ENCODE measurements around the gene LRRC59.

The LRRC59 gene

DNA sequence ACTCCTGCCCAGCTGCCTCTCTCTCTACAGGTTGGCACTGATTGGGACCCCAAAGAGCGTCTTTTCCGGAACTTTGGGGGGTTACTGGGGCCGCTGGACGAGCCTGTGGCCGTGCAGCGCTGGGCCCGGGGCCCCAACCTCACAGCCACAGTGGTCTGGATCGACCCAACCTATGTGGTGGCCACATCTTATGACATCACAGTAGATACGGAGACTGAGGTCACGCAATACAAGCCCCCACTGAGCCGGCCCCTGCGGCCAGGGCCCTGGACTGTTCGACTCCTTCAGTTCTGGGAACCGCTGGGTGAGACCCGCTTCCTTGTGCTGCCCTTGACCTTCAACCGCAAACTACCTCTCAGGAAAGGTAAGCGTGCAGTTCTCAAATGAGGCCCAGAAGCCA lies 39.1 kb downstream of the LRRC59 start:
- Mint-ChIP-seq H3K27ac (peak overlapping the region in 1 of 2 donors; percentile 35), H3K27me3 (no peaks in the 10 kb centered on the region)
- no peak for ATAC-seq (replicated peaks)

DNA sequence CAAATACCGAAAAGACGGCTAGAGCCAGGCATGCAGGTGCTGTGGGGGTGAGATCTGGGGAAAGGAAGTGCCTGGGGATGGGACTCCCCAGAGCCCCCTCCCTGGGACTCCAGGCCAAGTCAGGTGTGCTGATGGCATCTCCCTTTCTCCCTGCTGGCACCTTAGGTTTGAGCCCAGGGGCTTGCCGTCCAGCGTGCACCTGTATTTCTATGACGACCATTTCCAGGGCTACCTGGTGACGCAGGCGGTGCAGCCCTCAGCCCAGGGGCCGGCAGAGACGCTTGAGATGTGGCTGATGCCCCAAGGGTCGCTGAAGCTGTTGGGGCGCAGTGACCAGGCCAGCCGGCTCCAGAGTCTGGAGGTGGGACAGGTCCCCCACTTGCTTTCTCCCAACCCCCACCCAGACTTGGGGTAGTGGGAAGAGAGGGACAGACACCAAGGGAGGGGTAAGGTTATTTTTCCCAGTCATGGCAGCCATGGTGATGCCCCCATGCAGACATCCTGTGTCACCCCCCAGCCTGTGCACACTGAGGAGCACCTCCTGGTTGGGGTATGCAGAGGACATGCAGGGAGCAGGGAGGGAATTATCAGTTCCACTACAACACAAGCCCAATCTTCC lies 40.3 kb downstream of the LRRC59 start:
- Mint-ChIP-seq H3K27ac (peak overlapping the region in 1 of 2 donors; percentile 46), H3K4me3 (no peak overlapping the region), H3K9me3 (no peaks in the 10 kb centered on the region), H3K27me3 (no peaks in the 10 kb centered on the region), H3K4me1 (ENCODE audit: low read depth in 2 of 2) (peaks cover 8 to 16% of the 10 kb centered on the region in 2 donors), H3K36me3 (ENCODE audit: insufficient read depth) (peaks cover 17% of the 10 kb centered on the region)
- DNase-seq (no peak), ATAC-seq (replicated peaks) (no peak)

More for the DNA sequence above, 39.1 kb downstream of the LRRC59 start:
- H3K36me3 Mint-ChIP-seq (ENCODE audit: insufficient read depth) = peaks cover 17% of the 10 kb centered on the region
- no peak for DNase-seq
- peaks cover 11 to 14% of the 10 kb centered on the region in 2 donors for H3K4me1 Mint-ChIP-seq (ENCODE audit: low read depth in 2 of 2)
- no peak overlapping the region for H3K4me3 Mint-ChIP-seq
- H3K9me3 Mint-ChIP-seq = no peaks in the 10 kb centered on the region

DNA sequence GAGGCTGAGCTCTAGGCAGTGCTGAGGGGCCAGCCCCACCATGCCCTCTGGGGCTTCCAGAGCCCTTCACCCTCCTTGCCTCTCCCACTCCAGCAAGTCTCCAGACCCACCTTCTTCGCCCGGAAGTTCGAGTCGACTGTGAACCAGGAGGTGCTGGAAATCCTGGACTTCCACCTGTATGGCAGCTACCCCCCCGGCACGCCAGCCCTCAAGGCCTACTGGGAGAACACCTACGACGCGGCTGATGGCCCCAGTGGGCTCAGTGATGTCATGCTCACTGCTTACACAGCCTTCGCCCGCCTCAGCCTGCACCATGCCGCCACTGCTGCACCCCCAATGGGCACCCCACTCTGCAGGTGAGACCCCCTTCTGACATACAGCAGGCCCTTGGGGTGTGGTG lies 40.9 kb downstream of the LRRC59 start:
- H3K4me1 Mint-ChIP-seq (ENCODE audit: low read depth in 2 of 2) = peaks cover 5 to 18% of the 10 kb centered on the region in 2 donors
- DNase-seq (no peak), ATAC-seq (replicated peaks) (no peak)
- peak overlapping the region in 1 of 2 donors; percentile 46 for H3K27ac Mint-ChIP-seq
- no peaks in the 10 kb centered on the region for H3K27me3 Mint-ChIP-seq
- peaks cover 17% of the 10 kb centered on the region for H3K36me3 Mint-ChIP-seq (ENCODE audit: insufficient read depth)
- no peaks in the 10 kb centered on the region for H3K9me3 Mint-ChIP-seq
- H3K4me3 Mint-ChIP-seq = no peak overlapping the region

DNA sequence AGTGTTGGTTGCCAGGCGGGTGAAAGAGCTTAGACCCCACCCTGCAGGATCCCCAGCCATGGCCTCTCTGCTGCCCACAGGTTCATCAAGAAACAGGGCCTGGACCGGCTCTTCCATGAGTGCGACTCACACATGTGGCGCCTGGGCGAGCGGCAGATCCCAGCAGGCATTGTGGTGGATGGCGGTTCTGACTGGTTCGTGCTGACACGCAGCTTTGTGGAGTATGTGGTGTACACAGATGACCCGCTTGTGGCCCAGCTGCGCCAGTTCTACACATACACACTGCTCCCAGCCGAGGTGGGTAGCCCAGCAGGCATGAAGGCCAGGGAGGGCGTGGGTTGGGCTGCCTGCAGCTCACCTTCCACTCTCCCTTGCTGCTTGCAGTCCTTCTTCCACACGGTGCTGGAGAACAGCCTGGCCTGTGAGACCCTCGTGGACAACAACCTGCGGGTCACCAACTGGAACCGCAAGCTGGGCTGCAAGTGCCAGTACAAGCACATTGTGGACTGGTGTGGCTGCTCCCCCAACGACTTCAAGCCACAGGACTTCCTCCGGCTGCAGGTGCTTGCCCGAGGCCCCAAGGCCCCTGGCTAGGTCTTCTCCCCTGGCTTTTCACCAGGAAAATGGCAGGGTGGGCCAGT lies 41.5 kb downstream of the LRRC59 start:
- Mint-ChIP-seq H3K4me1 (ENCODE audit: low read depth in 2 of 2) (peaks cover 8 to 20% of the 10 kb centered on the region in 2 donors), H3K27ac (no peak overlapping the region), H3K9me3 (no peaks in the 10 kb centered on the region), H3K4me3 (no peak overlapping the region), H3K27me3 (no peaks in the 10 kb centered on the region), H3K36me3 (ENCODE audit: insufficient read depth) (peaks cover 17% of the 10 kb centered on the region)
- ATAC-seq (replicated peaks) (no peak), DNase-seq (no peak)

DNA sequence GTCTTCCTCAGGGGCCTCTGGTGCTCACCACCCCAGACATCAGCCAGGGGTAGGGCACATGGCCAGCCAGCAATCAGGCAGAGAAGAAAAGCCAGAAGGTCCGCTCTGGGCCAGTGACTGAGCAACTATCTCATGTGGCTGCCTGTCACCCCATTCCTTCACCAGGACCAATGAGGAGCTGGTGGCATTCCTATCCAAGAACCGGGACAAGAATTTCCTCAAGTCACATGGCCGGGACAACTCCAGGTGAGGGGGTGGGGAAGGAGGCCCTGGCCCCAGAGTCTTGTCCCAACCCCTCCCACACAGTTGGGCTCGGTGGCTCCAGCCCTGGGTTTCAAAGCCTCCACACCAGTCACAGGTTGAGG lies 42.0 kb downstream of the LRRC59 start:
- Mint-ChIP-seq H3K9me3 (no peaks in the 10 kb centered on the region), H3K36me3 (ENCODE audit: insufficient read depth) (peaks cover 17% of the 10 kb centered on the region), H3K4me3 (no peak overlapping the region), H3K4me1 (ENCODE audit: low read depth in 2 of 2) (peaks cover 13 to 22% of the 10 kb centered on the region in 2 donors), H3K27ac (no peak overlapping the region), H3K27me3 (no peaks in the 10 kb centered on the region)
- no peak for DNase-seq
- ATAC-seq (replicated peaks) = no peak

DNA sequence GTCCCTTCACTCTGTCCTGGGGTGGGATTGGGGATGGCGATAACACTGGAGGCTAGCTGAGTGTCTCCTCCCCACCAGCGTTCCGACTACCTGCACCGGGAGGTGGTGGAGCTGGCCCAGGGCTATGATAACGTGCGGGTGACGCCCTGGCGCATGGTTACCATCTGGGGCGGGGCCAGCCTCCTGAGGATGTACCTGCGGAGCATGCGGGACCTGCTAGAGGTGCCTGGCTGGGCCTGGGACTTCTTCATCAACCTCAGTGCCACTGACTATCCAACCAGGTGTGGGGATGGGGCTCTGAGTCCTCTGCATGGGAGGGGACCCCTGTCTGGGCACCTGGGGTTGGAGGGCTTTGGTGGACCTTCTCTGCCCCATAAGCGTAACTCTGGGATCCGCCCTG lies 42.5 kb downstream of the LRRC59 start:
- ATAC-seq (replicated peaks) = no peak
- Mint-ChIP-seq H3K36me3 (ENCODE audit: insufficient read depth) (peaks cover 17% of the 10 kb centered on the region), H3K27me3 (no peaks in the 10 kb centered on the region), H3K27ac (no peak overlapping the region), H3K4me1 (ENCODE audit: low read depth in 2 of 2) (peaks cover 13 to 22% of the 10 kb centered on the region in 2 donors), H3K9me3 (no peaks in the 10 kb centered on the region), H3K4me3 (no peak overlapping the region)
- DNase-seq = no peak

DNA sequence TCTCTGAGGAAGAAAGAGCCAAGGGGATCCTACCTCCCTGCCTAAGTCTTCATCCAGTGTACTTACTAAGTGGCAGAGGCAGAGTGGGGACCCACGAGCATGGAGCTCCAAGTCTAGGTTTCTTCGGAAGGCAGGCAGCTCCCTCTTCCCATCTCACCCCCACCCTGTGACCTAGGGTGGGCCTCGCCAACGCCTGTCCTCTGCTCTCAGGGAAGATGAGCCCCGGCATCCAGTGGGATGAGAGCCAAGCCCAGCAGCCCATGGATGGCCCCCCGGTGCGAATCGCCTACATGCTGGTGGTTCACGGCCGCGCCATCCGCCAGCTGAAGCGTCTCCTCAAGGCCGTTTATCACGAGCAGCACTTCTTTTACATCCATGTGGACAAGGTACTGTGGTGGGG lies 43.1 kb downstream of the LRRC59 start:
- Mint-ChIP-seq H3K4me1 (ENCODE audit: low read depth in 2 of 2) (peaks cover 15 to 23% of the 10 kb centered on the region in 2 donors), H3K9me3 (no peaks in the 10 kb centered on the region), H3K27ac (no peak overlapping the region), H3K27me3 (no peaks in the 10 kb centered on the region), H3K4me3 (no peak overlapping the region), H3K36me3 (ENCODE audit: insufficient read depth) (peaks cover 15% of the 10 kb centered on the region)
- DNase-seq (no peak), ATAC-seq (replicated peaks) (no peak)

- Mint-ChIP-seq H3K4me3 (no peak overlapping the region), H3K27me3 (no peaks in the 10 kb centered on the region), H3K27ac (no peak overlapping the region), H3K4me1 (ENCODE audit: low read depth in 2 of 2) (peaks cover 20 to 25% of the 10 kb centered on the region in 2 donors), H3K9me3 (no peaks in the 10 kb centered on the region), H3K36me3 (ENCODE audit: insufficient read depth) (peaks cover 10% of the 10 kb centered on the region)
- no peak for ATAC-seq (replicated peaks)
- no peak for DNase-seq
Observed at GRCh38 chr17:50353600-50354195, 43.6 kb downstream of the LRRC59 start.

- Mint-ChIP-seq H3K36me3 (ENCODE audit: insufficient read depth) (peaks cover 10% of the 10 kb centered on the region), H3K27me3 (no peaks in the 10 kb centered on the region), H3K27ac (peak overlapping the region in 1 of 2 donors; percentile 74), H3K9me3 (no peaks in the 10 kb centered on the region), H3K4me3 (no peak overlapping the region), H3K4me1 (ENCODE audit: low read depth in 2 of 2) (peaks cover 28 to 33% of the 10 kb centered on the region in 2 donors)
- ATAC-seq (replicated peaks) (no peak), DNase-seq (no peak)
Observed at GRCh38 chr17:50352693-50353599, 44.4 kb downstream of the LRRC59 start.

- Mint-ChIP-seq H3K27ac (peak overlapping the region in 1 of 2 donors; percentile 74), H3K27me3 (no peaks in the 10 kb centered on the region), H3K36me3 (ENCODE audit: insufficient read depth) (peaks cover 5% of the 10 kb centered on the region), H3K4me1 (ENCODE audit: low read depth in 2 of 2) (peaks cover 33 to 36% of the 10 kb centered on the region in 2 donors), H3K4me3 (no peak overlapping the region), H3K9me3 (no peaks in the 10 kb centered on the region)
- ATAC-seq (replicated peaks) = no peak
- no peak for DNase-seq
Observed at GRCh38 chr17:50352072-50352692, 45.1 kb downstream of the LRRC59 start.

DNA sequence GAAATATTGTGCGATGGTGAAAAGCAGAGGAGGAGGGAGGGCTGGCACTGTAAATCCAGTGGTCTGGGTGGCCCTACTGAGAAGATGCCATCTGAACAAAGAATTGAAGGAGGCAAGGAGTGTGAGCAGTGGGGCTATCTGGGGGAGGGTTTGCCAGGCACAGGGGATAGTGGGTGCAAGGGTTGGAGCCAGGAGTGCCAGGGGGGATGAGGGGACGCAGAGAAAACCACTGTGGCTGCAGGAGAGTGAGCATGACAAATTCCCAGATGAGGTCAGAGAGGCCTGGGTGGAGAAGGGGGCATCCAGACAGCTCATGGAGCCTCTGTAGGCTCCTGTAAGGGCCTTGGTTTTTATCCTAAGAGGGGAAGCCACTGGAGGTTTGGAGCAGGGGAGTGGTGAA lies 46.6 kb downstream of the LRRC59 start:
- Mint-ChIP-seq H3K27me3 (no peaks in the 10 kb centered on the region), H3K27ac (peak overlapping the region; percentile 68 to 74), H3K4me1 (ENCODE audit: low read depth in 2 of 2) (peaks cover 33 to 44% of the 10 kb centered on the region in 2 donors), H3K4me3 (no peak overlapping the region), H3K9me3 (no peaks in the 10 kb centered on the region), H3K36me3 (ENCODE audit: insufficient read depth) (peaks cover 4% of the 10 kb centered on the region)
- DNase-seq (no peak), ATAC-seq (replicated peaks) (no peak)

GRCh38 chr17:50349243-50349600 lies 48.1 kb downstream of the LRRC59 start:
- peak overlapping the region in 1 of 2 donors; percentile 73 for H3K27ac Mint-ChIP-seq
- DNase-seq = no peak
- H3K9me3 Mint-ChIP-seq = no peaks in the 10 kb centered on the region
- ATAC-seq (replicated peaks) = no peak
- no peaks in the 10 kb centered on the region for H3K27me3 Mint-ChIP-seq
- H3K4me3 Mint-ChIP-seq = no peak overlapping the region
- H3K36me3 Mint-ChIP-seq (ENCODE audit: insufficient read depth) = peaks cover 17% of the 10 kb centered on the region
- H3K4me1 Mint-ChIP-seq (ENCODE audit: low read depth in 2 of 2) = peaks cover 33 to 48% of the 10 kb centered on the region in 2 donors
